HepG2 (cell line): Measurements from ENCODE around the gene ALK. TPM values are rescaled to one million over a fixed set of nuclear protein-coding genes. Genes with fewer than 3 reads are reported as not detected.

Source experiments
- ATAC-seq: fragments of 200-7000 bp; cut with Tn5 transposase; 3 replicates; pipeline ENCODE4 v1.9.1; 2020; ENCODE audit warnings: mild to moderate bottlenecking, moderate library complexity
- BruUV-seq: library from RNA; stranded (reverse); fragments of 400-500 nt; replicated peaks from 2 replicates; lab custom pipeline; 2021; lab: Mats Ljungman, UMichigan
- CTCF ChIA-PET: fragments of 300-600 bp; formaldehyde crosslinking; extraction: SDS; loops from one replicate; lab custom pipeline; 2021; ENCODE audit warnings: low total read pairs, inconsistent platforms, low intra/inter-chr PET ratio; lab: Yijun Ruan, JAX
- POLR2A ChIA-PET: fragments of 350-600 bp; sonication (Branson Sonifier 250); formaldehyde crosslinking; loops from one replicate; lab custom pipeline; 2020; ENCODE audit warnings: antibody characterized with exemption, inconsistent platforms; lab: Yijun Ruan, JAX
- DNase-seq: peaks from one replicate; pipeline ENCODE4 v3.0.0-alpha.2; 2015; ENCODE audit warnings: low spot score
- FAIRE-seq: peaks from 3 replicates; lab custom pipeline; 2011; peaks lifted over from hg19 to GRCh38; lab: Jason Lieb, UNC
- H2AFZ ChIP-seq: one replicate; pipeline ENCODE4 v1.6.1; 2011; ENCODE audit warnings: low read length, inconsistent platforms
- H3K27ac ChIP-seq: fragments of 300-600 bp; 3 replicates; pipeline ENCODE4 v1.8.0; 2011; ENCODE audit warnings: mixed run types, mild to moderate bottlenecking, mixed read lengths, low read length, inconsistent platforms; ENCODE audit not compliant: insufficient read depth; ENCODE audit errors: extremely low read length
- H3K27me3 ChIP-seq, 2 experiments: fragments of 200-600 bp in 1 of 2; 2 replicates in 1 of 2; 3 replicates in 1 of 2; pipeline versions ENCODE4 v1.6.0 to v1.8.0; 2011; ENCODE audit warnings: low read length in 2 of 2, mild to moderate bottlenecking in 2 of 2, moderate library complexity in 2 of 2, inconsistent platforms in 1 of 2; ENCODE audit not compliant: insufficient read depth in 2 of 2, control insufficient read depth in 1 of 2
- H3K36me3 ChIP-seq, 2 experiments: fragments of 200-600 bp in 1 of 2; replicated peaks in 1 of 2; 2 replicates in 1 of 2; 3 replicates in 1 of 2; pipeline versions ENCODE4 v1.5.1 to v1.8.0; 2011; ENCODE audit warnings: low read length in 2 of 2, inconsistent platforms in 1 of 2; ENCODE audit not compliant: insufficient read depth in 2 of 2, control insufficient read depth in 1 of 2
- H3K4me1 ChIP-seq: 2 replicates; pipeline ENCODE4 v1.5.1; 2012; ENCODE audit warnings: low read length, inconsistent platforms; ENCODE audit not compliant: insufficient read depth
- H3K4me2 ChIP-seq: 2 replicates; pipeline ENCODE4 v1.6.0; 2011; ENCODE audit warnings: low read depth, low read length, inconsistent platforms
- H3K4me3 ChIP-seq, 3 experiments: fragments of 200-600 bp in 1 of 3; sonication (generic), shearing (Covaris generic) in 1 of 3; replicated peaks in 1 of 3; 2 replicates each; pipeline ENCODE4 v1.5.1; 2011 to 2016; ENCODE audit warnings: low read length in 3 of 3, inconsistent platforms in 2 of 3, low read depth in 2 of 3, mild to moderate bottlenecking in 2 of 3, control low read depth in 1 of 3, mixed read lengths in 1 of 3; ENCODE audit not compliant: insufficient read depth in 1 of 3
- H3K79me2 ChIP-seq: one replicate; pipeline ENCODE4 v1.6.1; 2011; ENCODE audit warnings: low read length, inconsistent platforms; ENCODE audit not compliant: insufficient read depth
- H3K9ac ChIP-seq: 2 replicates; pipeline ENCODE4 v1.6.0; 2011; ENCODE audit warnings: mild to moderate bottlenecking, low read depth, low read length, inconsistent platforms; ENCODE audit not compliant: insufficient read depth
- H3K9me3 ChIP-seq: 2 replicates; pipeline ENCODE4 v1.5.1; 2012; ENCODE audit warnings: mild to moderate bottlenecking, low read length
- H4K20me1 ChIP-seq: 2 replicates; pipeline ENCODE4 v1.6.0; 2011; ENCODE audit warnings: inconsistent platforms, mild to moderate bottlenecking, low read length, moderate library complexity; ENCODE audit not compliant: insufficient read depth
- CAMTA2 ChIP-seq: sonication (generic); formaldehyde crosslinking; IDR thresholded peaks from 2 replicates; pipeline ENCODE4 v1.4.0; 2020; ENCODE audit warnings: mild to moderate bottlenecking, missing genetic modification reagents, borderline replicate concordance
- ETV6 ChIP-seq: sonication (generic); formaldehyde crosslinking; conservative IDR thresholded peaks from 2 replicates; pipeline ENCODE4 v1.4.0; 2020; ENCODE audit warnings: missing genetic modification reagents
- FIP1L1 ChIP-seq: fragments of 200-400 bp; formaldehyde crosslinking; IDR thresholded peaks from 2 replicates; pipeline ENCODE4 v1.6.1; 2018; ENCODE audit warnings: low read depth, mild to moderate bottlenecking, low read length, moderate library complexity, borderline replicate concordance; ENCODE audit not compliant: insufficient read depth
- FOXP1 ChIP-seq, 2 experiments: fragments of 450-650 bp in 1 of 2; IDR thresholded peaks; 2 replicates each; pipeline ENCODE4 v1.6.1; 2017 to 2018; ENCODE audit warnings: antibody characterized with exemption in 1 of 2
- HNRNPUL1 ChIP-seq: fragments of 200-400 bp; formaldehyde crosslinking; IDR thresholded peaks from 2 replicates; pipeline ENCODE4 v1.6.1; 2017; ENCODE audit warnings: low read depth, mild to moderate bottlenecking, low read length, moderate library complexity
- NAIF1 ChIP-seq: sonication (generic); formaldehyde crosslinking; IDR thresholded peaks from 2 replicates; pipeline ENCODE4 v1.5.0; 2020; ENCODE audit warnings: mild to moderate bottlenecking, missing genetic modification reagents, borderline replicate concordance
- NBN ChIP-seq: fragments of 450-650 bp; conservative IDR thresholded peaks from 2 replicates; pipeline ENCODE4 v1.6.1; 2017
- NFRKB ChIP-seq: fragments of 450-650 bp; IDR thresholded peaks from 2 replicates; pipeline ENCODE4 v1.6.1; 2017
- ZNF331 ChIP-seq: sonication (generic); formaldehyde crosslinking; IDR thresholded peaks from 2 replicates; pipeline ENCODE4 v1.4.0; 2020; ENCODE audit warnings: missing genetic modification reagents
- ZNF512 ChIP-seq: sonication (generic); formaldehyde crosslinking; IDR thresholded peaks from 2 replicates; pipeline ENCODE4 v1.4.0; 2020; ENCODE audit warnings: mild to moderate bottlenecking, missing genetic modification reagents
- ZNF816 ChIP-seq: sonication (generic); formaldehyde crosslinking; IDR thresholded peaks from 2 replicates; pipeline ENCODE4 v1.8.0; 2022; ENCODE audit warnings: missing genetic modification reagents, mild to moderate bottlenecking, borderline replicate concordance
- WGBS: methylation state at CpG from one replicate; pipeline ENCODE4 v1.1.6; 2017; ENCODE audit warnings: low lambda C conversion rate; 5-methylcytosine and 5-hydroxymethylcytosine counted together
- in situ Hi-C: cut with HindIII; loops from 2 replicates; pipeline ENCODE4 v1.10.0; 2017; ENCODE audit warnings: low pct_unique_long_range_greater_than_20kb; ENCODE audit not compliant: extremely low pct_ligation_motif_present
- intact Hi-C: fragments of 100-400 bp; cut with micrococcal nuclease; formaldehyde crosslinking; loops from one replicate; pipeline ENCODE4 v1.10.0; 2022; ENCODE audit not compliant: unreplicated experiment
- polyA plus RNA-seq, 8 experiments: library from polyadenylated mRNA; depleted of rRNA in 3 of 8; stranded (reverse) in 7 of 8; unstranded in 1 of 8; fragments of >200 nt; fragmentation: Illumina TruSeq in 4 of 8; extraction: Trizol in 4 of 8; gene quantifications; 2 replicates each; pipeline versions ENCODE4 v1.2.1 to v1.2.3, GENCODE V29; 2011 to 2016; ENCODE audit warnings: low read depth in 4 of 8, missing spikeins in 1 of 8, mixed read lengths in 1 of 8; ENCODE audit not compliant: insufficient read depth in 1 of 8
- total RNA-seq, 5 experiments: library from RNA; depleted of rRNA; stranded (reverse); fragments of >200 nt; fragmentation: Illumina TruSeq; extraction: Trizol; gene quantifications; 2 replicates each; pipeline ENCODE4 v1.2.3, GENCODE V29; 2016; ENCODE audit warnings: low read depth in 1 of 5

The ALK gene
- total and polyA plus RNA-seq, 2 of the 13 experiments (the other 11 are each of a cell fraction or from before 2014, with no cell fraction given) = not detected

- TF ChIP-seq ZNF816 (CRISPR knock-in tag) = no peak
- TF ChIP-seq CAMTA2 (CRISPR knock-in tag) = no peak
- TF ChIP-seq ZNF512 (CRISPR knock-in tag) = no peak
Measured at GRCh38 chr2:29360016-29360784, 561.2 kb downstream of the ALK start (continued).

GRCh38 chr2:29353403-29353991, 567.9 kb downstream of the ALK start:
- no peak overlapping the region for H3K4me3 ChIP-seq
- H3K9me3 ChIP-seq = no peaks in the 10 kb centered on the region
- no peak for ATAC-seq
- no peak for FAIRE-seq
- peaks cover 0 to 7% of the 10 kb centered on the region in 2 experiments; a peak in 2 of 5 replicates for H3K27me3 ChIP-seq
- no peak overlapping the region for H2AFZ ChIP-seq
- H4K20me1 ChIP-seq = no peaks in the 10 kb centered on the region
- intact Hi-C loops = no loop called here
- H3K36me3 ChIP-seq = no peaks in the 10 kb centered on the region
- 12% methylated on average over 1 of the region's 1 CpG for WGBS
- CTCF ChIA-PET = no interaction called here
- H3K9ac ChIP-seq = no peak overlapping the region
- BruUV-seq = no TSS peak
- POLR2A ChIA-PET = no interaction called here
- H3K79me2 ChIP-seq = no peaks in the 10 kb centered on the region
- no peaks in the 10 kb centered on the region for H3K4me1 ChIP-seq
- in situ Hi-C loops = no loop called here
- H3K4me2 ChIP-seq = no peak overlapping the region
- H3K27ac ChIP-seq = no peak overlapping the region
- no peak for DNase-seq
- TF ChIP-seq ZNF331 (CRISPR knock-in tag) (no peak), NAIF1 (no peak), HNRNPUL1 (no peak), FOXP1 (IDR thresholded peaks at IDR 0.05) (no peak), FOXP1 (CRISPR knock-in tag; IDR thresholded peaks at IDR 0.05) (no peak), ETV6 (CRISPR knock-in tag) (no peak), NBN (no peak), NFRKB (no peak), FIP1L1 (no peak)
